Measurements from ENCODE around the gene DACT2. TPM values are rescaled to one million over a fixed set of nuclear protein-coding genes. Genes with fewer than 3 reads are reported as not detected.

The DACT2 gene
- total and polyA plus RNA-seq, 2 donors (not counting 1 experiment from before 2014, with no cell fraction given) = not detected

GRCh38 chr6:168307695-168308021, 11.9 kb downstream of the DACT2 start:
- H3K4me3 ChIP-seq (replicated peaks in 1 of 4; ENCODE audit: control extremely low read depth in 1 of 4, insufficient read depth in 1 of 4, low read depth in 3 of 4, low read length in 4 of 4) = no peak overlapping the region
- no peaks in the 10 kb centered on the region for H3K36me3 ChIP-seq (ENCODE audit: control insufficient read depth, insufficient read depth, low read length)
- no peaks in the 10 kb centered on the region for H3K9me3 ChIP-seq (ENCODE audit: control insufficient read depth, insufficient read depth, low read depth, low read length)
- TF ChIP-seq, protein P1, sequence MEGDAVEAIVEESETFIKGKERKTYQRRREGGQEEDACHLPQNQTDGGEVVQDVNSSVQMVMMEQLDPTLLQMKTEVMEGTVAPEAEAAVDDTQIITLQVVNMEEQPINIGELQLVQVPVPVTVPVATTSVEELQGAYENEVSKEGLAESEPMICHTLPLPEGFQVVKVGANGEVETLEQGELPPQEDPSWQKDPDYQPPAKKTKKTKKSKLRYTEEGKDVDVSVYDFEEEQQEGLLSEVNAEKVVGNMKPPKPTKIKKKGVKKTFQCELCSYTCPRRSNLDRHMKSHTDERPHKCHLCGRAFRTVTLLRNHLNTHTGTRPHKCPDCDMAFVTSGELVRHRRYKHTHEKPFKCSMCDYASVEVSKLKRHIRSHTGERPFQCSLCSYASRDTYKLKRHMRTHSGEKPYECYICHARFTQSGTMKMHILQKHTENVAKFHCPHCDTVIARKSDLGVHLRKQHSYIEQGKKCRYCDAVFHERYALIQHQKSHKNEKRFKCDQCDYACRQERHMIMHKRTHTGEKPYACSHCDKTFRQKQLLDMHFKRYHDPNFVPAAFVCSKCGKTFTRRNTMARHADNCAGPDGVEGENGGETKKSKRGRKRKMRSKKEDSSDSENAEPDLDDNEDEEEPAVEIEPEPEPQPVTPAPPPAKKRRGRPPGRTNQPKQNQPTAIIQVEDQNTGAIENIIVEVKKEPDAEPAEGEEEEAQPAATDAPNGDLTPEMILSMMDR (conservative IDR thresholded peaks at IDR 0.05 in 1 of 2, IDR thresholded peaks at IDR 0.05 in 1 of 2; ENCODE audit: low read depth in 1 of 2, low read length in 2 of 2) = no peak
- no peak for TF ChIP-seq EZH2 (IDR thresholded peaks at IDR 0.05; ENCODE audit: low read length, missing control alignments)
- no peaks in the 10 kb centered on the region for H3K4me1 ChIP-seq (ENCODE audit: control insufficient read depth, extremely low read depth, insufficient read depth, low read length)
- DNase-seq (ENCODE audit: low read depth in 2 of 2) = no peak
- no peak overlapping the region for H3K4me2 ChIP-seq (ENCODE audit: extremely low read depth, insufficient read depth, low read length)
- H3K27ac ChIP-seq (ENCODE audit: insufficient read depth, low read length) = no peak overlapping the region
- no peak overlapping the region for H2AFZ ChIP-seq (ENCODE audit: low read length)
- no peaks in the 10 kb centered on the region for H4K20me1 ChIP-seq (ENCODE audit: control insufficient read depth, extremely low read depth, insufficient read depth, low read length)
- no peaks in the 10 kb centered on the region for H3K79me2 ChIP-seq (ENCODE audit: control insufficient read depth, insufficient read depth, low read length)
- no peak overlapping the region for H3K9ac ChIP-seq (ENCODE audit: insufficient read depth, low read length)
- no peaks in the 10 kb centered on the region for H3K27me3 ChIP-seq (ENCODE audit: control insufficient read depth, insufficient read depth, low read length)

DNA sequence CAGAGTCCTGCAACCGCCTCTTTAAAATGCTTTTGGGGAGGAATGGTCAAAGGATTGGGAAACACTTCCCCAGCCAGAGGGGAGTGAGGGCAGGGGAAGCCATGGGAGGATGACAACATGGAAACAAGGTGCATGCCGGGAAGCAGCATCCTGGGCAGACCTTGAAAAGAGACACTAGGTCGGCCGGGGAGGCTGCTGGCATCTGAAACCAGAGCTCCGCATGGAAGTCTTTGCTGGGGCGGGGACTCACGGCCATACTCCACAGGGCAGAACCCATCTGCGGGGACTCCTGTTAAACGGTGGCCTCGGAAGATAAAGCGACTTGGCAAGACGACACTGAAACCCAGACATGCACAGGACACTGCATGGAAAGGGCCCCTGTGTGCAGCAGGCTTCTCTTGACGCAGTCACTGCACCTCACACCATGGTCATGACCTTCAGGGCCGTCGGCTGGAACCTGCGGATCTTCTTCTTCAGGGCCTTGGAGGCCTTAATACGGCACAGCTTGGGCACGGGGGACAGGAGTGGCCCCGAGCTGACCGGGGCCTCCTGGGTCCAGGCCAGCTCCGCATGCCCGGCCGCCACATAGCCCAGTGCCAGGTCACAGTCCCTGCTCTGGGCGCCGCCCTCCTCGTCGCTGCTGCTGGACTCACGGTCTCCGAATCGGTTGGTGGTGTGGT, 12.4 kb downstream of the DACT2 start:
- no peak overlapping the region for H3K4me3 ChIP-seq (replicated peaks in 1 of 4; ENCODE audit: control extremely low read depth in 1 of 4, insufficient read depth in 1 of 4, low read depth in 3 of 4, low read length in 4 of 4)
- no peaks in the 10 kb centered on the region for H4K20me1 ChIP-seq (ENCODE audit: control insufficient read depth, extremely low read depth, insufficient read depth, low read length)
- no peaks in the 10 kb centered on the region for H3K79me2 ChIP-seq (ENCODE audit: control insufficient read depth, insufficient read depth, low read length)
- H2AFZ ChIP-seq (ENCODE audit: low read length) = no peak overlapping the region
- H3K9ac ChIP-seq (ENCODE audit: insufficient read depth, low read length) = no peak overlapping the region
- DNase-seq (ENCODE audit: low read depth in 2 of 2) = no peak
- H3K9me3 ChIP-seq (ENCODE audit: control insufficient read depth, insufficient read depth, low read depth, low read length) = no peaks in the 10 kb centered on the region
- no peak overlapping the region for H3K27ac ChIP-seq (ENCODE audit: insufficient read depth, low read length)
- H3K27me3 ChIP-seq (ENCODE audit: control insufficient read depth, insufficient read depth, low read length) = no peaks in the 10 kb centered on the region
- no peak for TF ChIP-seq EZH2 (IDR thresholded peaks at IDR 0.05; ENCODE audit: low read length, missing control alignments)
- TF ChIP-seq, protein P1 (conservative IDR thresholded peaks at IDR 0.05 in 1 of 2, IDR thresholded peaks at IDR 0.05 in 1 of 2; ENCODE audit: low read depth in 1 of 2, low read length in 2 of 2) = no peak
- no peaks in the 10 kb centered on the region for H3K4me1 ChIP-seq (ENCODE audit: control insufficient read depth, extremely low read depth, insufficient read depth, low read length)
- H3K4me2 ChIP-seq (ENCODE audit: extremely low read depth, insufficient read depth, low read length) = no peak overlapping the region
- no peaks in the 10 kb centered on the region for H3K36me3 ChIP-seq (ENCODE audit: control insufficient read depth, insufficient read depth, low read length)

- Histone ChIP-seq H4K20me1 (ENCODE audit: control insufficient read depth, extremely low read depth, insufficient read depth, low read length) (no peaks in the 10 kb centered on the region), H3K36me3 (ENCODE audit: control insufficient read depth, insufficient read depth, low read length) (no peaks in the 10 kb centered on the region), H3K27ac (ENCODE audit: insufficient read depth, low read length) (no peak overlapping the region), H3K79me2 (ENCODE audit: control insufficient read depth, insufficient read depth, low read length) (no peaks in the 10 kb centered on the region), H3K9ac (ENCODE audit: insufficient read depth, low read length) (no peak overlapping the region), H3K9me3 (ENCODE audit: control insufficient read depth, insufficient read depth, low read depth, low read length) (no peaks in the 10 kb centered on the region), H2AFZ (ENCODE audit: low read length) (no peak overlapping the region), H3K27me3 (ENCODE audit: control insufficient read depth, insufficient read depth, low read length) (no peaks in the 10 kb centered on the region), H3K4me3 (replicated peaks in 1 of 4; ENCODE audit: control extremely low read depth in 1 of 4, insufficient read depth in 1 of 4, low read depth in 3 of 4, low read length in 4 of 4) (no peak overlapping the region), H3K4me1 (ENCODE audit: control insufficient read depth, extremely low read depth, insufficient read depth, low read length) (no peaks in the 10 kb centered on the region), H3K4me2 (ENCODE audit: extremely low read depth, insufficient read depth, low read length) (no peak overlapping the region)
- TF ChIP-seq, protein P1 (conservative IDR thresholded peaks at IDR 0.05 in 1 of 2, IDR thresholded peaks at IDR 0.05 in 1 of 2; ENCODE audit: low read depth in 1 of 2, low read length in 2 of 2) = no peak
- no peak for TF ChIP-seq EZH2 (IDR thresholded peaks at IDR 0.05; ENCODE audit: low read length, missing control alignments)
- DNase-seq (ENCODE audit: low read depth in 2 of 2) = no peak
Measured at GRCh38 chr6:168305863-168306262, 13.7 kb downstream of the DACT2 start.
